ENCODE measurements around the gene LSM14B. TPM values are rescaled to one million over a fixed set of nuclear protein-coding genes. Genes with fewer than 3 reads are reported as not detected.

The LSM14B gene
- total and polyA plus RNA-seq, 2 experiments from 2014 or later: 7.1 to 43.1 TPM

DNA sequence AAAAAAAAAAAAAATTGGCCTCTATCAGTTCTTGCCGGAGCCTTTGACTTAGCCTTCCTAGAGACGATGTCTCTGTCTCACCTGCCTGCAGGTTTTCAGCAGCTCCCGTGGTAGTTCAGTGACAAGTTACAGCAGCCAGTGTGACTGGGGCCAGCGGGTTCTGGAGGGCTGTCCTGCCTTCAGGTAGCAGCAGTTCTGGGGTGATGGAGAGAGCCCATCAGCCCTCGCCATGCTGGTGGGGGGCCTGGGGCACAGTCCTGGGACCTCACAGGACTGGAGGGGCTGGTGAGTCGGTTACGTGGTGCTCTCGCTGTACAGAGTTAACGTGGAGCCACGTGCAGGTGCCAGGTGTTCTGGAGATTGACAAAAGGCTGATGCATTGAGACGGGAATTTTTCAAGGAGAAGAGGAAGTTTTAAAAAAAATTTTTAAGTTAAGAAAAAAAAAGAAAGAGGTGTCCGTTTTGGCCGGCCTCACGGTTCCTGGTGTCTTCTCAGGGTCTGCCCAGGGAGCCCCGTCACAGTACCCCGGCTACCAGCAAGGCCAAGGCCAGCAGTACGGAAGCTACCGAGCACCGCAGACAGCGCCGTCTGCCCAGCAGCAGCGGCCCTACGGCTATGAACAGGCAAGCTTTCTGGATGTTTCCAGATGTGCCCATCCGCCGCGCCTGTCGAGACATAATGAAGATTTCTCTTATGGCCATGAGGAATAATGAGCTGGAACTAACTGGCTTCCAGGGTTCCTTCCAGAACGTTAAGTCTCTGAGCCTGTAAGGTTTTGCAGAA, 51.9 kb downstream of the LSM14B start:
- 95% methylated on average over 28 of the region's 28 CpGs for WGBS (ENCODE audit: low lambda C conversion rate, missing lambda C conversion rate)
- Histone ChIP-seq H3K9me3 (ENCODE audit: low read depth) (no peaks in the 10 kb centered on the region), H2AFZ (no peak overlapping the region), H3K9me2 (replicated peaks; ENCODE audit: insufficient read depth) (no peaks in the 10 kb centered on the region), H3K27ac (no peak overlapping the region), H3K36me3 (replicated peaks; ENCODE audit: insufficient read depth, low read depth) (no peaks in the 10 kb centered on the region), H3K79me2 (no peaks in the 10 kb centered on the region), H3K4me2 (no peak overlapping the region), H4K20me1 (ENCODE audit: insufficient read depth, poor library complexity, severe bottlenecking) (no peaks in the 10 kb centered on the region), H3K27me3 (no peaks in the 10 kb centered on the region), H3K4me3 (no peak overlapping the region), H3K4me1 (ENCODE audit: insufficient read depth) (no peaks in the 10 kb centered on the region)
- no peak for DNase-seq (ENCODE audit: low spot score)
- TF ChIP-seq EZH2 (IDR thresholded peaks at IDR 0.05; ENCODE audit: borderline replicate concordance): no peak
- TF ChIP-seq, protein P1, sequence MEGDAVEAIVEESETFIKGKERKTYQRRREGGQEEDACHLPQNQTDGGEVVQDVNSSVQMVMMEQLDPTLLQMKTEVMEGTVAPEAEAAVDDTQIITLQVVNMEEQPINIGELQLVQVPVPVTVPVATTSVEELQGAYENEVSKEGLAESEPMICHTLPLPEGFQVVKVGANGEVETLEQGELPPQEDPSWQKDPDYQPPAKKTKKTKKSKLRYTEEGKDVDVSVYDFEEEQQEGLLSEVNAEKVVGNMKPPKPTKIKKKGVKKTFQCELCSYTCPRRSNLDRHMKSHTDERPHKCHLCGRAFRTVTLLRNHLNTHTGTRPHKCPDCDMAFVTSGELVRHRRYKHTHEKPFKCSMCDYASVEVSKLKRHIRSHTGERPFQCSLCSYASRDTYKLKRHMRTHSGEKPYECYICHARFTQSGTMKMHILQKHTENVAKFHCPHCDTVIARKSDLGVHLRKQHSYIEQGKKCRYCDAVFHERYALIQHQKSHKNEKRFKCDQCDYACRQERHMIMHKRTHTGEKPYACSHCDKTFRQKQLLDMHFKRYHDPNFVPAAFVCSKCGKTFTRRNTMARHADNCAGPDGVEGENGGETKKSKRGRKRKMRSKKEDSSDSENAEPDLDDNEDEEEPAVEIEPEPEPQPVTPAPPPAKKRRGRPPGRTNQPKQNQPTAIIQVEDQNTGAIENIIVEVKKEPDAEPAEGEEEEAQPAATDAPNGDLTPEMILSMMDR (IDR thresholded peaks at IDR 0.05; ENCODE audit: poor library complexity): no peak
- no peak for TF ChIP-seq EZH2phosphoT487 (IDR thresholded peaks at IDR 0.05; ENCODE audit: low read depth, severe bottlenecking, unreplicated experiment)

DNA sequence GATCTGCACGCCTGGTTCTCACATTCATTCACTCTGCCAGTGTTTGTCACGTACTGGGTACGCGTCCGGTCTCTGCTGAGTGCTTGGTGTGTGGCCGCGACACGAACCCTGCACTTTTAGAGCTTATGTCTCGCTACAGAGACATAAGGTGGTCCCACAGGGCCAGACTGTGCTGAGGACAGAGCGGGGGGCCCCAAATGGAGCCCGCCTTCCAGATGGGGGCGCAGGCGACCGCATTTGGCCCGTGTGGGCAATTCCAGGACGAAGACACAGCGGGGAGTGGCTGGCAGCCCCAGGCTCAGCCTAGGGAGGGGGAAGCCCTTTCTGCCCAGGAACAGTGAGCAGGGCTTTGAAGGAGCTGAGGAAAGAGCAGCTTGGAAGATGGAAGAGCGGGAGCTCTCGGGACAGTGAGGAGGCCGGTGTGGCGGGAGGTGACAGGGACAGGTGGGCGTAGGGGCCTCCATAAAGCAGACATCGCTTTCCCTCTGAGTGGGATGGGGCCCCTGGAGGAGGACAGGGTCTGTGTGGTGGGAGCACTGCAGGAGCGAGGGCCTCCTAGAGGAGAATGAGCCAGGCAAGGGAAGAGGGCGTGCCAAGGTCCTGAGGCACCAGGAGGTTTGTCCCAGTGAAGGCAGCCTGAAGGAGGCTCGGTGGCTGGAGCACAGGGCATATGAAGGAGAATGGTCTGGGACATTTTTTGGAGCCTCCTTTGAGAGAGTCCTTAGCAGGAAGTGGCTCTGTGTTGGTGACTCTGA, 52.8 kb downstream of the LSM14B start:
- H3K27me3 ChIP-seq: no peaks in the 10 kb centered on the region
- WGBS (ENCODE audit: low lambda C conversion rate, missing lambda C conversion rate): 97% methylated on average over 26 of the region's 26 CpGs
- H3K9me3 ChIP-seq (ENCODE audit: low read depth): no peaks in the 10 kb centered on the region
- H3K36me3 ChIP-seq (replicated peaks; ENCODE audit: insufficient read depth, low read depth): no peaks in the 10 kb centered on the region
- no peaks in the 10 kb centered on the region for H4K20me1 ChIP-seq (ENCODE audit: insufficient read depth, poor library complexity, severe bottlenecking)
- H3K4me3 ChIP-seq: no peak overlapping the region
- H3K4me1 ChIP-seq (ENCODE audit: insufficient read depth): no peaks in the 10 kb centered on the region
- H3K27ac ChIP-seq: no peak overlapping the region
- no peak overlapping the region for H3K4me2 ChIP-seq
- H2AFZ ChIP-seq: no peak overlapping the region
- TF ChIP-seq, protein P1 (IDR thresholded peaks at IDR 0.05; ENCODE audit: poor library complexity): no peak
- no peak for TF ChIP-seq EZH2 (IDR thresholded peaks at IDR 0.05; ENCODE audit: borderline replicate concordance)
- TF ChIP-seq EZH2phosphoT487 (IDR thresholded peaks at IDR 0.05; ENCODE audit: low read depth, severe bottlenecking, unreplicated experiment): no peak
- no peaks in the 10 kb centered on the region for H3K79me2 ChIP-seq
- H3K9me2 ChIP-seq (replicated peaks; ENCODE audit: insufficient read depth): no peaks in the 10 kb centered on the region
- no peak for DNase-seq (ENCODE audit: low spot score)

DNA sequence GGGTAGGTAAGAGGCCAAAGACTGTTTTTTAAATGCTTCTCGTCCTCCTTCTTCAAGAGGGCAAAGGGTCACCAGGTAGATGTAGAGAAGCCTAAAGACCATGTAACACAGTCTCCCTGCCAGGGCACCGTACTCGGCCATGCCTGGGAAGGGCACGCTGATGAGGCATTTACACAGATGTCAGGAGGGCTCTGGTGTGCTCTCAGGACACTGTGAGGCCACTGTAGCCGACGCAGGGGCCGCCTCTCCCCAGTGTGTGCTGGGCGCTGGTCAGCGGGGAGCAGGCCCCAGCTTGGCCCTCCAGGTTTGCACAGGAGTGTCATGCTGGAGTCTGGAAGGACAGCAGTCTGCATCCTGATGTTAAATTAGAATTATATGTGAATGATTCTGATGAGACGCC, 53.4 kb downstream of the LSM14B start:
- Histone ChIP-seq H3K9me3 (ENCODE audit: low read depth) (no peaks in the 10 kb centered on the region), H3K4me3 (no peak overlapping the region), H2AFZ (no peak overlapping the region), H3K4me1 (ENCODE audit: insufficient read depth) (no peaks in the 10 kb centered on the region), H3K79me2 (no peaks in the 10 kb centered on the region), H3K27ac (no peak overlapping the region), H4K20me1 (ENCODE audit: insufficient read depth, poor library complexity, severe bottlenecking) (no peaks in the 10 kb centered on the region), H3K4me2 (no peak overlapping the region), H3K36me3 (replicated peaks; ENCODE audit: insufficient read depth, low read depth) (no peaks in the 10 kb centered on the region), H3K9me2 (replicated peaks; ENCODE audit: insufficient read depth) (no peaks in the 10 kb centered on the region), H3K27me3 (no peaks in the 10 kb centered on the region)
- TF ChIP-seq, protein P1 (IDR thresholded peaks at IDR 0.05; ENCODE audit: poor library complexity): no peak
- TF ChIP-seq EZH2phosphoT487 (IDR thresholded peaks at IDR 0.05; ENCODE audit: low read depth, severe bottlenecking, unreplicated experiment) (no peak), EZH2 (IDR thresholded peaks at IDR 0.05; ENCODE audit: borderline replicate concordance) (no peak)
- DNase-seq (ENCODE audit: low spot score): no peak
- WGBS (ENCODE audit: low lambda C conversion rate, missing lambda C conversion rate): 97% methylated on average over 10 of the region's 10 CpGs

Measured in hepatocyte (in vitro differentiated cells).